Measurements from ENCODE around the gene CAMK2N1.

The CAMK2N1 gene

GRCh38 chr1:20511518-20512428 is 25.8 kb upstream of the CAMK2N1 start:
- Histone ChIP-seq H3K27me3 (ENCODE audit: control insufficient read depth in 5 of 5, insufficient read depth in 4 of 5, low read length in 5 of 5) (peaks cover 0 to 6% (median 3%) of the 10 kb centered on the region in 5 donors), H3K9ac (ENCODE audit: low read length in 5 of 5) (no peak overlapping the region), H3K4me1 (ENCODE audit: control insufficient read depth in 5 of 5, insufficient read depth in 5 of 5, low read length in 5 of 5) (peaks cover 2 to 17% (median 14%) of the 10 kb centered on the region in 5 donors), H3K27ac (ENCODE audit: low read depth, low read length) (no peak overlapping the region), H3K36me3 (ENCODE audit: control insufficient read depth in 5 of 5, insufficient read depth in 5 of 5, low read length in 5 of 5) (no peaks in the 10 kb centered on the region), H3K9me3 (ENCODE audit: control insufficient read depth in 5 of 5, low read length in 5 of 5) (no peaks in the 10 kb centered on the region), H3K4me3 (ENCODE audit: low read depth in 1 of 5, low read length in 5 of 5) (no peak overlapping the region)

GRCh38 chr1:20508411-20508771 is 22.4 kb upstream of the CAMK2N1 start:
- peaks cover 2 to 35% (median 24%) of the 10 kb centered on the region in 5 donors for H3K4me1 ChIP-seq (ENCODE audit: control insufficient read depth in 5 of 5, insufficient read depth in 5 of 5, low read length in 5 of 5)
- H3K36me3 ChIP-seq (ENCODE audit: control insufficient read depth in 5 of 5, insufficient read depth in 5 of 5, low read length in 5 of 5), result peaks cover 0 to 5% (median 0%) of the 10 kb centered on the region in 5 donors
- no peaks in the 10 kb centered on the region for H3K9me3 ChIP-seq (ENCODE audit: control insufficient read depth in 5 of 5, low read length in 5 of 5)
- H3K4me3 ChIP-seq (ENCODE audit: low read depth in 1 of 5, low read length in 5 of 5), result peak overlapping the region; percentile 81 to 99 (median 94)
- H3K27ac ChIP-seq (ENCODE audit: low read depth, low read length), result peak overlapping the region; percentile 86
- peak overlapping the region in 4 of 5 donors; percentile 91 to 99 (median 94) for H3K9ac ChIP-seq (ENCODE audit: low read length in 5 of 5)
- peaks cover 0 to 6% (median 3%) of the 10 kb centered on the region in 5 donors for H3K27me3 ChIP-seq (ENCODE audit: control insufficient read depth in 5 of 5, insufficient read depth in 4 of 5, low read length in 5 of 5)

- H3K4me3 ChIP-seq (ENCODE audit: low read depth in 1 of 5, low read length in 5 of 5), result peak within 1 kb of the TSS; percentile 91 to 99 (median 94)
- no peaks in the 10 kb centered on the region for H3K9me3 ChIP-seq (ENCODE audit: control insufficient read depth in 5 of 5, low read length in 5 of 5)
- H3K36me3 ChIP-seq (ENCODE audit: control insufficient read depth in 5 of 5, insufficient read depth in 5 of 5, low read length in 5 of 5), result peaks cover 0 to 6% (median 3%) of the 10 kb centered on the region in 5 donors
- H3K27me3 ChIP-seq (ENCODE audit: control insufficient read depth in 5 of 5, insufficient read depth in 4 of 5, low read length in 5 of 5), result peaks cover 0 to 6% (median 0%) of the 10 kb centered on the region in 5 donors
- peak within 1 kb of the TSS; percentile 12 to 99 (median 93) for H3K9ac ChIP-seq (ENCODE audit: low read length in 5 of 5)
- peak within 1 kb of the TSS; percentile 86 for H3K27ac ChIP-seq (ENCODE audit: low read depth, low read length)
- peaks cover 2 to 35% (median 24%) of the 10 kb centered on the region in 5 donors for H3K4me1 ChIP-seq (ENCODE audit: control insufficient read depth in 5 of 5, insufficient read depth in 5 of 5, low read length in 5 of 5)
Measured at GRCh38 chr1:20507564-20508410, 21.8 kb upstream of the CAMK2N1 start, which contains the start of gene MUL1. Gene MUL1, minus strand, starts transcription at chr1:20508151. Its CDS starts 127 bp downstream, at chr1:20508024.

- peak overlapping the region; percentile 86 for H3K27ac ChIP-seq (ENCODE audit: low read depth, low read length)
- H3K4me3 ChIP-seq (ENCODE audit: low read depth in 1 of 5, low read length in 5 of 5), result peak overlapping the region; percentile 91 to 99 (median 94)
- peaks cover 0 to 5% (median 0%) of the 10 kb centered on the region in 5 donors for H3K27me3 ChIP-seq (ENCODE audit: control insufficient read depth in 5 of 5, insufficient read depth in 4 of 5, low read length in 5 of 5)
- H3K36me3 ChIP-seq (ENCODE audit: control insufficient read depth in 5 of 5, insufficient read depth in 5 of 5, low read length in 5 of 5), result peaks cover 3 to 8% (median 6%) of the 10 kb centered on the region in 5 donors
- H3K9me3 ChIP-seq (ENCODE audit: control insufficient read depth in 5 of 5, low read length in 5 of 5), result no peaks in the 10 kb centered on the region
- H3K4me1 ChIP-seq (ENCODE audit: control insufficient read depth in 5 of 5, insufficient read depth in 5 of 5, low read length in 5 of 5), result peaks cover 2 to 35% (median 24%) of the 10 kb centered on the region in 5 donors
- peak overlapping the region; percentile 12 to 99 (median 93) for H3K9ac ChIP-seq (ENCODE audit: low read length in 5 of 5)
Measured at GRCh38 chr1:20507248-20507563, 21.2 kb upstream of the CAMK2N1 start.

GRCh38 chr1:20505488-20505887 is 19.5 kb upstream of the CAMK2N1 start:
- Histone ChIP-seq H3K4me3 (ENCODE audit: low read depth in 1 of 5, low read length in 5 of 5) (no peak overlapping the region), H3K4me1 (ENCODE audit: control insufficient read depth in 5 of 5, insufficient read depth in 5 of 5, low read length in 5 of 5) (peaks cover 2 to 35% (median 24%) of the 10 kb centered on the region in 5 donors), H3K9me3 (ENCODE audit: control insufficient read depth in 5 of 5, low read length in 5 of 5) (no peaks in the 10 kb centered on the region), H3K9ac (ENCODE audit: low read length in 5 of 5) (no peak overlapping the region), H3K27me3 (ENCODE audit: control insufficient read depth in 5 of 5, insufficient read depth in 4 of 5, low read length in 5 of 5) (no peaks in the 10 kb centered on the region), H3K27ac (ENCODE audit: low read depth, low read length) (no peak overlapping the region), H3K36me3 (ENCODE audit: control insufficient read depth in 5 of 5, insufficient read depth in 5 of 5, low read length in 5 of 5) (peaks cover 9 to 25% (median 23%) of the 10 kb centered on the region in 5 donors)

GRCh38 chr1:20500716-20501115 is 14.7 kb upstream of the CAMK2N1 start:
- Histone ChIP-seq H3K9ac (ENCODE audit: low read length in 5 of 5) (no peak overlapping the region), H3K27me3 (ENCODE audit: control insufficient read depth in 5 of 5, insufficient read depth in 4 of 5, low read length in 5 of 5) (no peaks in the 10 kb centered on the region), H3K27ac (ENCODE audit: low read depth, low read length) (no peak overlapping the region), H3K4me1 (ENCODE audit: control insufficient read depth in 5 of 5, insufficient read depth in 5 of 5, low read length in 5 of 5) (peaks cover 0 to 15% (median 3%) of the 10 kb centered on the region in 5 donors), H3K4me3 (ENCODE audit: low read depth in 1 of 5, low read length in 5 of 5) (no peak overlapping the region), H3K9me3 (ENCODE audit: control insufficient read depth in 5 of 5, low read length in 5 of 5) (no peaks in the 10 kb centered on the region), H3K36me3 (ENCODE audit: control insufficient read depth in 5 of 5, insufficient read depth in 5 of 5, low read length in 5 of 5) (peaks cover 9 to 58% (median 52%) of the 10 kb centered on the region in 5 donors)

- no peaks in the 10 kb centered on the region for H3K27me3 ChIP-seq (ENCODE audit: control insufficient read depth in 5 of 5, insufficient read depth in 4 of 5, low read length in 5 of 5)
- H3K36me3 ChIP-seq (ENCODE audit: control insufficient read depth in 5 of 5, insufficient read depth in 5 of 5, low read length in 5 of 5), result peaks cover 9 to 58% (median 52%) of the 10 kb centered on the region in 5 donors
- H3K9me3 ChIP-seq (ENCODE audit: control insufficient read depth in 5 of 5, low read length in 5 of 5), result no peaks in the 10 kb centered on the region
- H3K4me1 ChIP-seq (ENCODE audit: control insufficient read depth in 5 of 5, insufficient read depth in 5 of 5, low read length in 5 of 5), result peaks cover 0 to 16% (median 9%) of the 10 kb centered on the region in 5 donors
- H3K4me3 ChIP-seq (ENCODE audit: low read depth in 1 of 5, low read length in 5 of 5), result no peak overlapping the region
- no peak overlapping the region for H3K27ac ChIP-seq (ENCODE audit: low read depth, low read length)
- H3K9ac ChIP-seq (ENCODE audit: low read length in 5 of 5), result no peak overlapping the region
Measured at GRCh38 chr1:20499718-20500117, 13.7 kb upstream of the CAMK2N1 start.

- H3K4me1 ChIP-seq (ENCODE audit: control insufficient read depth in 5 of 5, insufficient read depth in 5 of 5, low read length in 5 of 5), result peaks cover 4 to 21% (median 11%) of the 10 kb centered on the region in 5 donors
- H3K9ac ChIP-seq (ENCODE audit: low read length in 5 of 5), result no peak overlapping the region
- H3K4me3 ChIP-seq (ENCODE audit: low read depth in 1 of 5, low read length in 5 of 5), result no peak overlapping the region
- no peak overlapping the region for H3K27ac ChIP-seq (ENCODE audit: low read depth, low read length)
- peaks cover 9 to 58% (median 50%) of the 10 kb centered on the region in 5 donors for H3K36me3 ChIP-seq (ENCODE audit: control insufficient read depth in 5 of 5, insufficient read depth in 5 of 5, low read length in 5 of 5)
- H3K9me3 ChIP-seq (ENCODE audit: control insufficient read depth in 5 of 5, low read length in 5 of 5), result no peaks in the 10 kb centered on the region
- H3K27me3 ChIP-seq (ENCODE audit: control insufficient read depth in 5 of 5, insufficient read depth in 4 of 5, low read length in 5 of 5), result no peaks in the 10 kb centered on the region
Measured at GRCh38 chr1:20499105-20499504, 13.1 kb upstream of the CAMK2N1 start.

- Histone ChIP-seq H3K4me1 (ENCODE audit: control insufficient read depth in 5 of 5, insufficient read depth in 5 of 5, low read length in 5 of 5) (peaks cover 7 to 31% (median 18%) of the 10 kb centered on the region in 5 donors), H3K27me3 (ENCODE audit: control insufficient read depth in 5 of 5, insufficient read depth in 4 of 5, low read length in 5 of 5) (no peaks in the 10 kb centered on the region), H3K9ac (ENCODE audit: low read length in 5 of 5) (no peak overlapping the region), H3K36me3 (ENCODE audit: control insufficient read depth in 5 of 5, insufficient read depth in 5 of 5, low read length in 5 of 5) (peaks cover 9 to 58% (median 50%) of the 10 kb centered on the region in 5 donors), H3K4me3 (ENCODE audit: low read depth in 1 of 5, low read length in 5 of 5) (no peak overlapping the region), H3K27ac (ENCODE audit: low read depth, low read length) (no peak overlapping the region), H3K9me3 (ENCODE audit: control insufficient read depth in 5 of 5, low read length in 5 of 5) (no peaks in the 10 kb centered on the region)
Measured at GRCh38 chr1:20498116-20498515, 12.1 kb upstream of the CAMK2N1 start.
